HCT116 (cell line): ENCODE results near the gene SLC46A3. TPM values are rescaled to one million over a fixed set of nuclear protein-coding genes. Genes with fewer than 3 reads are reported as not detected.

ENCODE experiments used
- ATAC-seq: fragments of 200-7000 bp; cut with Tn5 transposase; 2 replicates; pipeline ENCODE4 v1.9.1; 2020; ENCODE audit warnings: mild to moderate bottlenecking, moderate library complexity
- BruUV-seq: library from RNA; stranded (reverse); fragments of 400-500 nt; replicated peaks from 2 replicates; lab custom pipeline; 2021; lab: Mats Ljungman, UMichigan
- CTCF ChIA-PET: fragments of 300-600 bp; sonication (Branson Sonifier 250); formaldehyde crosslinking; loops from one replicate; lab custom pipeline; 2021; ENCODE audit warnings: antibody characterized with exemption; lab: Charles Lee
- POLR2A ChIA-PET: fragments of 300-600, 350-600 bp; sonication (Branson Sonifier 250); formaldehyde crosslinking; loops from one replicate; lab custom pipeline; 2021; ENCODE audit warnings: antibody characterized with exemption; lab: Charles Lee
- RAD21 ChIA-PET, 2 experiments: fragments of 300-600 bp; sonication (Branson Sonifier 250); formaldehyde crosslinking; loops; one replicate each; lab custom pipeline; 2023; ENCODE audit warnings: low total read pairs in 2 of 2; ENCODE audit not compliant: uncharacterized antibody in 2 of 2, unreplicated experiment in 2 of 2, low non-redundant PET in 1 of 2; lab: Charles Lee
- DNase-seq: peaks from one replicate; pipeline ENCODE4 v3.0.0-alpha.2; 2010; ENCODE audit warnings: low read depth, low spot score
- H2AFZ ChIP-seq: fragments of 200-600 bp; shearing (Covaris generic), sonication (generic); 2 replicates; pipeline ENCODE4 v1.6.1; 2017; ENCODE audit warnings: low read depth, mixed run types, mixed read lengths, antibody characterized with exemption, low read length; ENCODE audit not compliant: poor library complexity, severe bottlenecking
- H3K27ac ChIP-seq: 2 replicates; pipeline ENCODE4 v1.5.1; 2012; ENCODE audit warnings: low read depth, low read length
- H3K27me3 ChIP-seq: fragments of 200-600 bp; sonication (generic); 2 replicates; pipeline ENCODE4 v1.6.1; 2016; ENCODE audit warnings: mixed run types, low read length, mixed read lengths; ENCODE audit not compliant: insufficient read depth
- H3K36me3 ChIP-seq, 2 experiments: fragments of 200-500 bp in 1 of 2; fragments of 200-600 bp in 1 of 2; sonication (Bioruptor generic) in 1 of 2; sonication (generic) in 1 of 2; 2 replicates each; pipeline versions ENCODE4 v1.5.1 to v1.6.1; 2014 to 2016; ENCODE audit warnings: low read length in 2 of 2, inconsistent platforms in 1 of 2, mixed read lengths in 1 of 2, mixed run types in 1 of 2; ENCODE audit not compliant: insufficient read depth in 2 of 2, control insufficient read depth in 1 of 2
- H3K4me1 ChIP-seq, 2 experiments: fragments of 200-600 bp in 1 of 2; sonication (generic) in 1 of 2; 2 replicates each; pipeline versions ENCODE4 v1.5.1 to v1.6.1; 2012 to 2017; ENCODE audit warnings: low read length in 2 of 2, inconsistent platforms in 1 of 2, mild to moderate bottlenecking in 1 of 2, mixed read lengths in 1 of 2, mixed run types in 1 of 2, moderate library complexity in 1 of 2; ENCODE audit not compliant: insufficient read depth in 2 of 2, control insufficient read depth in 1 of 2
- H3K4me2 ChIP-seq: fragments of 200-600 bp; sonication (generic); 2 replicates; pipeline ENCODE4 v1.6.1; 2017; ENCODE audit warnings: mixed run types, low read length, mixed read lengths
- H3K4me3 ChIP-seq, 2 experiments: fragments of 200-600 bp in 1 of 2; sonication (generic) in 1 of 2; replicated peaks in 1 of 2; 2 replicates each; pipeline ENCODE4 v1.5.1; 2011 to 2016; ENCODE audit warnings: low read length in 2 of 2, control low read depth in 1 of 2, low read depth in 1 of 2, mild to moderate bottlenecking in 1 of 2, mixed read lengths in 1 of 2, mixed run types in 1 of 2
- H3K79me2 ChIP-seq: fragments of 200-600 bp; sonication (generic); 2 replicates; pipeline ENCODE4 v1.6.1; 2017; ENCODE audit warnings: mild to moderate bottlenecking, mixed run types, low read length, moderate library complexity, mixed read lengths; ENCODE audit not compliant: insufficient read depth
- H3K9ac ChIP-seq: fragments of 200-600 bp; sonication (generic); 2 replicates; pipeline ENCODE4 v1.6.1; 2016; ENCODE audit warnings: low read length, mixed read lengths
- H3K9me2 ChIP-seq: fragments of 200-600 bp; sonication (generic), shearing (Covaris generic); 2 replicates; pipeline ENCODE4 v1.6.1; 2017; ENCODE audit warnings: mixed run types, mild to moderate bottlenecking, moderate library complexity; ENCODE audit not compliant: insufficient read depth
- H3K9me3 ChIP-seq, 2 experiments: fragments of 200-500 bp in 1 of 2; fragments of 200-600 bp in 1 of 2; sonication (Bioruptor generic) in 1 of 2; sonication (generic) in 1 of 2; 2 replicates each; pipeline ENCODE4 v1.6.1; 2014 to 2017; ENCODE audit warnings: low read length in 2 of 2, mixed read lengths in 2 of 2, inconsistent platforms in 1 of 2, low read depth in 1 of 2, mild to moderate bottlenecking in 1 of 2, mixed run types in 1 of 2, moderate library complexity in 1 of 2; ENCODE audit not compliant: control insufficient read depth in 1 of 2, insufficient read depth in 1 of 2
- H4K20me1 ChIP-seq: fragments of 200-600 bp; sonication (generic), shearing (Covaris generic); 2 replicates; pipeline ENCODE4 v1.6.1; 2017; ENCODE audit warnings: mixed run types, mild to moderate bottlenecking, moderate library complexity; ENCODE audit not compliant: insufficient read depth
- ATF3 ChIP-seq: IDR thresholded peaks from 2 replicates; pipeline ENCODE4 v1.6.1; 2012
- CBX3 ChIP-seq: IDR thresholded peaks from 2 replicates; pipeline ENCODE4 v1.6.1; 2012; ENCODE audit warnings: low read depth
- CEBPB ChIP-seq: IDR thresholded peaks from 2 replicates; pipeline ENCODE4 v1.6.1; 2012; ENCODE audit warnings: low read depth
- CTCF ChIP-seq, 3 experiments: fragments of 200-600 bp in 1 of 3; sonication (generic) in 1 of 3; IDR thresholded peaks in 2 of 3; conservative IDR thresholded peaks in 1 of 3; 2 replicates each; pipeline ENCODE4 v1.5.1; 2012 to 2017; ENCODE audit warnings: low read depth in 2 of 3, low read length in 2 of 3, antibody characterized with exemption in 1 of 3, borderline replicate concordance in 1 of 3, control low read depth in 1 of 3, mild to moderate bottlenecking in 1 of 3, mixed read lengths in 1 of 3, mixed run types in 1 of 3, moderate library complexity in 1 of 3; ENCODE audit not compliant: insufficient read depth in 1 of 3
- EGR1 ChIP-seq: IDR thresholded peaks from 2 replicates; pipeline ENCODE4 v1.6.1; 2012; ENCODE audit warnings: low read depth
- ELF1 ChIP-seq: IDR thresholded peaks from 2 replicates; pipeline ENCODE4 v1.6.1; 2012; ENCODE audit warnings: low read depth, borderline replicate concordance
- EZH2 ChIP-seq: fragments of 200-600 bp; sonication (generic); IDR thresholded peaks from 2 replicates; pipeline ENCODE4 v1.6.1; 2017; ENCODE audit warnings: antibody characterized with exemption, mixed run types
- FOSL1 ChIP-seq: IDR thresholded peaks from 2 replicates; pipeline ENCODE4 v1.6.1; 2012; ENCODE audit warnings: low read depth
- JUND ChIP-seq: IDR thresholded peaks from 2 replicates; pipeline ENCODE4 v1.6.1; 2012
- MAX ChIP-seq: IDR thresholded peaks from 2 replicates; pipeline ENCODE4 v1.6.1; 2012
- POLR2A ChIP-seq: IDR thresholded peaks from 2 replicates; pipeline ENCODE4 v1.7.0; 2011; ENCODE audit warnings: borderline replicate concordance; ENCODE audit not compliant: insufficient read depth, insufficient read length; ENCODE audit errors: extremely low read depth
- POLR2AphosphoS5 ChIP-seq: IDR thresholded peaks from 2 replicates; pipeline ENCODE4 v1.6.1; 2011; ENCODE audit warnings: mild to moderate bottlenecking, low read depth, low read length, moderate library complexity
- RAD21 ChIP-seq: IDR thresholded peaks from 2 replicates; pipeline ENCODE4 v1.6.1; 2012; ENCODE audit warnings: low read depth, mild to moderate bottlenecking
- REST ChIP-seq: IDR thresholded peaks from 2 replicates; pipeline ENCODE4 v1.6.1; 2012; ENCODE audit warnings: low read depth
- SP1 ChIP-seq: IDR thresholded peaks from 2 replicates; pipeline ENCODE4 v1.6.1; 2012; ENCODE audit warnings: low read depth
- SRF ChIP-seq: IDR thresholded peaks from 2 replicates; pipeline ENCODE4 v1.6.1; 2012; ENCODE audit warnings: low read depth
- YY1 ChIP-seq: IDR thresholded peaks from 2 replicates; pipeline ENCODE4 v1.6.1; 2011; ENCODE audit warnings: low read length, low read depth, moderate library complexity, mild to moderate bottlenecking; ENCODE audit not compliant: insufficient replicate concordance; ENCODE audit errors: extremely low read depth
- ZFX ChIP-seq: fragments of 450-650 bp; IDR thresholded peaks from 2 replicates; pipeline ENCODE4 v1.6.1; 2017
- ZNF274 ChIP-seq: fragments of 200-500 bp; sonication (Bioruptor generic); IDR thresholded peaks from 2 replicates; pipeline ENCODE4 v1.6.1; 2014; ENCODE audit warnings: mild to moderate bottlenecking, low read depth, low read length, inconsistent platforms
- intact Hi-C: fragments of 100-400 bp; cut with micrococcal nuclease; formaldehyde crosslinking; loops from 2 replicates; pipeline ENCODE4 v1.10.0; 2022
- total RNA-seq: library from RNA; stranded (reverse); gene quantifications from one replicate; pipeline ENCODE4 v1.2.1, GENCODE V29; 2021; ENCODE audit not compliant: unreplicated experiment

SLC46A3 gene
- total RNA-seq, 1 experiment from 2014 or later, result 0.93 TPM

GRCh38 chr13:28744091-28744536 is 25.3 kb upstream of the SLC46A3 start:
- ChIA-PET RAD21 (no interaction called here), CTCF (no interaction called here), POLR2A (no interaction called here)
- intact Hi-C loops, result no loop called here
- Histone ChIP-seq H3K9ac (no peak overlapping the region), H2AFZ (no peak overlapping the region), H3K9me3 (no peaks in the 10 kb centered on the region), H4K20me1 (no peaks in the 10 kb centered on the region), H3K27ac (no peak overlapping the region), H3K4me2 (no peak overlapping the region), H3K4me1 (no peaks in the 10 kb centered on the region), H3K9me2 (no peaks in the 10 kb centered on the region), H3K79me2 (no peaks in the 10 kb centered on the region), H3K4me3 (no peak overlapping the region), H3K36me3 (no peaks in the 10 kb centered on the region), H3K27me3 (no peaks in the 10 kb centered on the region)
- TF ChIP-seq CBX3 (no peak), CEBPB (no peak), ZNF274 (no peak), ATF3 (no peak), FOSL1 (no peak), SP1 (no peak), EGR1 (no peak), JUND (no peak), POLR2A (no peak), ELF1 (no peak), POLR2AphosphoS5 (no peak), YY1 (no peak), REST (no peak), RAD21 (no peak), EZH2 (no peak), MAX (no peak), ZFX (no peak), CTCF (IDR thresholded peaks at IDR 0.05 in 2 of 3, conservative IDR thresholded peaks at IDR 0.05 in 1 of 3; ENCODE audit: borderline replicate concordance in 1 of 3, insufficient read depth in 1 of 3, low read depth in 2 of 3, low read length in 2 of 3) (no peak), SRF (no peak)
- BruUV-seq, result no TSS peak
- ATAC-seq (no peak), DNase-seq (no peak)
